ENCODE data around the gene SLC12A1.
A peak's percentile ranks its signal among the peaks of the same experiment; 100 is the strongest.

The SLC12A1 gene

GRCh38 chr15:48177383-48177765, 28.7 kb upstream of the SLC12A1 start:
- DNase-seq, result peak; percentile 30
- Histone ChIP-seq H3K9ac (ENCODE audit: low read length) (peak overlapping the region; percentile 75), H4K20me1 (ENCODE audit: insufficient read depth, low read length) (no peaks in the 10 kb centered on the region), H3F3A (ENCODE audit: insufficient read depth, low read length) (no peaks in the 10 kb centered on the region), H3K27me3 (replicated peaks; ENCODE audit: insufficient read depth, low read length) (no peaks in the 10 kb centered on the region), H3K4me2 (ENCODE audit: low read depth, low read length) (peak overlapping the region; percentile 52), H3K9me3 (replicated peaks; ENCODE audit: insufficient read depth, low read length) (no peaks in the 10 kb centered on the region), H3K9me2 (replicated peaks; ENCODE audit: insufficient read depth, low read length) (no peaks in the 10 kb centered on the region), H3K36me3 (replicated peaks; ENCODE audit: insufficient read depth, low read length) (no peaks in the 10 kb centered on the region), H3K79me2 (ENCODE audit: low read length) (peaks cover 13% of the 10 kb centered on the region; the same call in 1 of the 2 replicates), H3K4me1 (ENCODE audit: low read length) (peaks cover 10% of the 10 kb centered on the region), H2AFZ (ENCODE audit: low read length) (peak overlapping the region; percentile 89), H3K27ac (ENCODE audit: low read length) (peak overlapping the region; percentile 44; the same call in 1 of the 2 replicates), H3K4me3 (ENCODE audit: low read length) (peak overlapping the region; percentile 59)
- TF ChIP-seq CTCF (IDR thresholded peaks at IDR 0.05; ENCODE audit: low read length) (no peak), EZH2phosphoT487 (IDR thresholded peaks at IDR 0.05; ENCODE audit: low read length) (no peak), EZH2 (optimal IDR thresholded peaks at IDR 0.05; ENCODE audit: low read depth, low read length) (no peak)

- no peaks in the 10 kb centered on the region for H3K36me3 ChIP-seq (replicated peaks; ENCODE audit: insufficient read depth, low read length)
- no peaks in the 10 kb centered on the region for H3K27me3 ChIP-seq (replicated peaks; ENCODE audit: insufficient read depth, low read length)
- TF ChIP-seq CTCF (IDR thresholded peaks at IDR 0.05; ENCODE audit: low read length) (peak; percentile 16), EZH2 (optimal IDR thresholded peaks at IDR 0.05; ENCODE audit: low read depth, low read length) (no peak)
- peak within 1 kb of the TSS; percentile 52 for H3K4me2 ChIP-seq (ENCODE audit: low read depth, low read length)
- H2AFZ ChIP-seq (ENCODE audit: low read length), result peak within 1 kb of the TSS; percentile 89
- H3F3A ChIP-seq (ENCODE audit: insufficient read depth, low read length), result no peaks in the 10 kb centered on the region; the same call in 1 of the 2 replicates
- peak within 1 kb of the TSS; percentile 59 for H3K4me3 ChIP-seq (ENCODE audit: low read length)
- no peaks in the 10 kb centered on the region for H4K20me1 ChIP-seq (ENCODE audit: insufficient read depth, low read length)
- H3K79me2 ChIP-seq (ENCODE audit: low read length), result peaks cover 9% of the 10 kb centered on the region; the same call in 1 of the 2 replicates
- peak; percentile 72 for DNase-seq
- H3K9me2 ChIP-seq (replicated peaks; ENCODE audit: insufficient read depth, low read length), result no peaks in the 10 kb centered on the region
- H3K27ac ChIP-seq (ENCODE audit: low read length), result peak within 1 kb of the TSS; percentile 44; the same call in 1 of the 2 replicates
- peak within 1 kb of the TSS; percentile 75 for H3K9ac ChIP-seq (ENCODE audit: low read length)
- no peaks in the 10 kb centered on the region for H3K9me3 ChIP-seq (replicated peaks; ENCODE audit: insufficient read depth, low read length)
- peaks cover 17% of the 10 kb centered on the region for H3K4me1 ChIP-seq (ENCODE audit: low read length)
Measured at GRCh38 chr15:48177766-48178647, 28.1 kb upstream of the SLC12A1 start, which contains the start of gene MYEF2. MYEF2 (minus strand) TSS chr15:48178295; CDS start chr15:48178237, 58 bp downstream.

GRCh38 chr15:48178648-48178931, 27.5 kb upstream of the SLC12A1 start:
- H3K9me2 ChIP-seq (replicated peaks; ENCODE audit: insufficient read depth, low read length), result no peaks in the 10 kb centered on the region
- H3K27me3 ChIP-seq (replicated peaks; ENCODE audit: insufficient read depth, low read length), result no peaks in the 10 kb centered on the region
- H3K27ac ChIP-seq (ENCODE audit: low read length), result no peak overlapping the region
- H4K20me1 ChIP-seq (ENCODE audit: insufficient read depth, low read length), result no peaks in the 10 kb centered on the region
- H3K9ac ChIP-seq (ENCODE audit: low read length), result peak overlapping the region; percentile 75; the same call in 1 of the 2 replicates
- H3K4me3 ChIP-seq (ENCODE audit: low read length), result peak overlapping the region; percentile 59
- peak overlapping the region; percentile 89 for H2AFZ ChIP-seq (ENCODE audit: low read length)
- peaks cover 18% of the 10 kb centered on the region for H3K4me1 ChIP-seq (ENCODE audit: low read length)
- DNase-seq, result no peak
- no peaks in the 10 kb centered on the region for H3K9me3 ChIP-seq (replicated peaks; ENCODE audit: insufficient read depth, low read length)
- H3K36me3 ChIP-seq (replicated peaks; ENCODE audit: insufficient read depth, low read length), result no peaks in the 10 kb centered on the region
- H3K79me2 ChIP-seq (ENCODE audit: low read length), result 0 out of 2 replicates have a peak, but pooled peaks cover 6% of the 10 kb centered on the region
- TF ChIP-seq EZH2phosphoT487 (IDR thresholded peaks at IDR 0.05; ENCODE audit: low read length), result no peak
- no peak for TF ChIP-seq CTCF (IDR thresholded peaks at IDR 0.05; ENCODE audit: low read length)
- no peak for TF ChIP-seq EZH2 (optimal IDR thresholded peaks at IDR 0.05; ENCODE audit: low read depth, low read length)
- no peaks in the 10 kb centered on the region; the same call in 1 of the 2 replicates for H3F3A ChIP-seq (ENCODE audit: insufficient read depth, low read length)
- peak overlapping the region; percentile 52 for H3K4me2 ChIP-seq (ENCODE audit: low read depth, low read length)

All from MM.1S (cell line).